GM21526 (cell line): ENCODE data around the gene DPM1.

Experiments
- ATAC-seq: cut with Tn5 transposase; IDR thresholded peaks from one replicate; pipeline ENCODE4 v1.9.1; 2021; ENCODE audit warnings: moderate library complexity; ENCODE audit not compliant: unreplicated experiment, low FRiP score

DPM1 gene

GRCh38 chr20:50904067-50904570 is 54.2 kb downstream of the DPM1 start:
- no peak for ATAC-seq

GRCh38 chr20:50903353-50904051 is 54.8 kb downstream of the DPM1 start:
- no peak for ATAC-seq

GRCh38 chr20:50901301-50901700 is 57.0 kb downstream of the DPM1 start:
- no peak for ATAC-seq

- no peak for ATAC-seq
Measured at GRCh38 chr20:50900261-50900660, 58.1 kb downstream of the DPM1 start.

- no peak for ATAC-seq
Measured at GRCh38 chr20:50898475-50898874, 59.9 kb downstream of the DPM1 start.

GRCh38 chr20:50895111-50895830 is 63.1 kb downstream of the DPM1 start:
- no peak for ATAC-seq

- ATAC-seq = no peak
Measured at GRCh38 chr20:50893620-50894019, 64.7 kb downstream of the DPM1 start.

GRCh38 chr20:50892394-50892793 is 65.9 kb downstream of the DPM1 start:
- no peak for ATAC-seq

- no peak for ATAC-seq
Measured at GRCh38 chr20:50891138-50891537, 67.2 kb downstream of the DPM1 start.

- ATAC-seq = no peak
Measured at GRCh38 chr20:50887576-50887975, 70.8 kb downstream of the DPM1 start.

- no peak for ATAC-seq
Measured at GRCh38 chr20:50886184-50886790, 72.0 kb downstream of the DPM1 start.

GRCh38 chr20:50885781-50886180 is 72.6 kb downstream of the DPM1 start:
- no peak for ATAC-seq

GRCh38 chr20:50885068-50885467 is 73.3 kb downstream of the DPM1 start:
- no peak for ATAC-seq
